Measurements from ENCODE around the gene FBXL16. TPM values are rescaled to one million over a fixed set of nuclear protein-coding genes. Genes with fewer than 3 reads are reported as not detected.

Gene FBXL16
- polyA plus RNA-seq, 1 donor from 2014 or later = 3.4 TPM

DNA sequence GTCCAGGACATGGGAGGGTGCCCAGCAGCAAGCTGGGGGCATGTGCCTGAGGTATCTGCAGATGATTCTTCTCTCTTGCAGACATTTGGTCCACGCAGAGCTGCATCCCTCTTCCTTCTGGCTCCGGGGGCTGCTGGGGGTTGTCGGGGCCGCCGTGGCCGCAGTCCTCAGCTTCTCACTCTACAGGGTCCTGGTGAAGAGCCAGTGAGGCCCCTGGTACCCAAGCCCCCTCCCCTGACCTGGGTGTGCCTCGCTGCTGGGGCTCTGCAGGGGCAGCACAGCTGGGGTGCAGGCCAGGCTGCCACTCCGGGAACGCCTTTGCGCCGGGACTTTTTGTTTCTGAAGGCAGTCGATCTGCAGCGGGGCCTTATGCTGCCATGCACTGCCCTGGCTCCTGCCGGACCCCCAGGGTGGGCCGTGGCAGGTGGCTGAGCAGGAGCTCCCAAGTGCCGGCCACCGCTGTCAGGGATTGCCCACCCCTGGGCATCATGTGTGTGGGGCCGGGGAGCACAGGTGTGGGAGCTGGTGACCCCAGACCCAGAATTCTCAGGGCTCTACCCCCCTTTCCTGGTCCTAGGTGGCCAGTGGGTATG is 32.1 kb downstream of the FBXL16 start:
- H3K9me3 ChIP-seq (ENCODE audit: low read length) = no peaks in the 10 kb centered on the region
- no peak overlapping the region for H3K4me2 ChIP-seq (ENCODE audit: low read length)
- H3K27ac ChIP-seq (ENCODE audit: low read length) = no peak overlapping the region
- no peaks in the 10 kb centered on the region for H4K20me1 ChIP-seq (ENCODE audit: insufficient read depth)
- H3K9me2 ChIP-seq (ENCODE audit: insufficient read depth, low read length) = no peaks in the 10 kb centered on the region
- H3K9ac ChIP-seq (ENCODE audit: low read length) = no peak overlapping the region
- H3K4me3 ChIP-seq (ENCODE audit: low read length) = no peak overlapping the region
- TF ChIP-seq EZH2 (IDR thresholded peaks at IDR 0.05; ENCODE audit: borderline replicate concordance, insufficient read depth, low read length, poor library complexity, severe bottlenecking) (no peak), CTCF (IDR thresholded peaks at IDR 0.05; ENCODE audit: poor library complexity, severe bottlenecking) (no peak), TAF1 (IDR thresholded peaks at IDR 0.05; ENCODE audit: low read depth) (no peak), EP300 (conservative IDR thresholded peaks at IDR 0.05; ENCODE audit: poor library complexity, severe bottlenecking) (no peak), MXI1 (conservative IDR thresholded peaks at IDR 0.05; ENCODE audit: poor library complexity, severe bottlenecking) (no peak), REST (IDR thresholded peaks at IDR 0.05; ENCODE audit: borderline replicate concordance) (no peak), POLR2AphosphoS5 (IDR thresholded peaks at IDR 0.05) (no peak), RAD21 (conservative IDR thresholded peaks at IDR 0.05) (no peak)
- H3K27me3 ChIP-seq (ENCODE audit: insufficient read depth, low read depth, low read length) = peaks cover 3% of the 10 kb centered on the region
- no peaks in the 10 kb centered on the region for H3K36me3 ChIP-seq (ENCODE audit: insufficient read depth, low read length)
- H2AFZ ChIP-seq (ENCODE audit: low read depth, low read length) = no peak overlapping the region
- no peaks in the 10 kb centered on the region for H3F3A ChIP-seq (ENCODE audit: insufficient read depth, low read length, poor library complexity, severe bottlenecking)
- peaks cover 4% of the 10 kb centered on the region for H3K79me2 ChIP-seq (replicated peaks; ENCODE audit: insufficient read depth, low read length)

DNA sequence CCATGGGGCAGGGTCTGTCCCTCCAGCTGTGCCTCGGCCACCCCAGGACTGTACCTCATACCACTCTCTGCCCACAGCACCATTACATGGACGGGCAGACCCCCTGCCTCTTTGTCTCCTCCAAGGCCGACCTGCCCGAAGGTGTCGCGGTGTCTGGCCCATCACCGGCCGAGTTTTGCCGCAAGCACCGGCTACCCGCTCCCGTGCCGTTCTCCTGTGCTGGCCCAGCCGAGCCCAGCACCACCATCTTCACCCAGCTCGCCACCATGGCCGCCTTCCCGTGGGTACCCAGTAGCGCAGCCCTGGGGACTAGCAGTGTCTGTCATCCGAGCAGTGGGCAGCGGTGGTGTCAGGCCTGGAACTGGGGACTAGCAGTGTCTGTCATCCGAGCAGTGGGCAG is 32.8 kb downstream of the FBXL16 start:
- Histone ChIP-seq H3K4me3 (ENCODE audit: low read length) (no peak overlapping the region), H4K20me1 (ENCODE audit: insufficient read depth) (no peaks in the 10 kb centered on the region), H3K27me3 (ENCODE audit: insufficient read depth, low read depth, low read length) (peaks cover 3% of the 10 kb centered on the region), H3F3A (ENCODE audit: insufficient read depth, low read length, poor library complexity, severe bottlenecking) (no peaks in the 10 kb centered on the region), H3K36me3 (ENCODE audit: insufficient read depth, low read length) (no peaks in the 10 kb centered on the region), H3K27ac (ENCODE audit: low read length) (no peak overlapping the region), H3K9me2 (ENCODE audit: insufficient read depth, low read length) (no peaks in the 10 kb centered on the region), H3K4me2 (ENCODE audit: low read length) (no peak overlapping the region), H2AFZ (ENCODE audit: low read depth, low read length) (no peak overlapping the region), H3K9me3 (ENCODE audit: low read length) (no peaks in the 10 kb centered on the region), H3K79me2 (replicated peaks; ENCODE audit: insufficient read depth, low read length) (peaks cover 9% of the 10 kb centered on the region), H3K9ac (ENCODE audit: low read length) (no peak overlapping the region)
- TF ChIP-seq RAD21 (conservative IDR thresholded peaks at IDR 0.05) (no peak), REST (IDR thresholded peaks at IDR 0.05; ENCODE audit: borderline replicate concordance) (no peak), MXI1 (conservative IDR thresholded peaks at IDR 0.05; ENCODE audit: poor library complexity, severe bottlenecking) (no peak), CTCF (IDR thresholded peaks at IDR 0.05; ENCODE audit: poor library complexity, severe bottlenecking) (no peak), EZH2 (IDR thresholded peaks at IDR 0.05; ENCODE audit: borderline replicate concordance, insufficient read depth, low read length, poor library complexity, severe bottlenecking) (no peak), SMC3 (conservative IDR thresholded peaks at IDR 0.05; ENCODE audit: poor library complexity) (no peak), EP300 (conservative IDR thresholded peaks at IDR 0.05; ENCODE audit: poor library complexity, severe bottlenecking) (no peak), POLR2AphosphoS5 (IDR thresholded peaks at IDR 0.05) (no peak), TAF1 (IDR thresholded peaks at IDR 0.05; ENCODE audit: low read depth) (no peak)
